HT1080 (cell line): ENCODE results near the gene LDHB. TPM values are rescaled to one million over a fixed set of nuclear protein-coding genes. Genes with fewer than 3 reads are reported as not detected.
A peak's percentile ranks its signal among the peaks of the same experiment; 100 is the strongest.
"Not testable (repeated sequence)": the region's sequence is repeated elsewhere in the genome, so short reads cannot be mapped to it uniquely, and the experiment has no call there.

Experiments
- DNase-seq: peaks from one replicate; pipeline ENCODE4 v3.0.0-alpha.2; 2015; ENCODE audit warnings: low read depth
- polyA plus RNA-seq, 2 experiments: library from polyadenylated mRNA; depleted of rRNA; stranded (reverse); fragments of >200 nt; gene quantifications; 2 replicates each; pipeline ENCODE4 v1.2.3, GENCODE V29; 2015
- total RNA-seq: library from RNA; depleted of rRNA; stranded (reverse); fragments of >200 nt; shearing (Covaris generic); gene quantifications from 2 replicates; pipeline ENCODE4 v1.2.3, GENCODE V29; 2014; rRNA removed

The LDHB gene
- 1,072 and 1,395 TPM in 2 replicates for total RNA-seq
- polyA plus RNA-seq (2015; cell fraction: cytosol; rRNA removed): 1,208 and 1,293 TPM in 2 replicates
- polyA plus RNA-seq (2015; cell fraction: nucleus; rRNA removed): 1,093 and 1,345 TPM in 2 replicates

DNA sequence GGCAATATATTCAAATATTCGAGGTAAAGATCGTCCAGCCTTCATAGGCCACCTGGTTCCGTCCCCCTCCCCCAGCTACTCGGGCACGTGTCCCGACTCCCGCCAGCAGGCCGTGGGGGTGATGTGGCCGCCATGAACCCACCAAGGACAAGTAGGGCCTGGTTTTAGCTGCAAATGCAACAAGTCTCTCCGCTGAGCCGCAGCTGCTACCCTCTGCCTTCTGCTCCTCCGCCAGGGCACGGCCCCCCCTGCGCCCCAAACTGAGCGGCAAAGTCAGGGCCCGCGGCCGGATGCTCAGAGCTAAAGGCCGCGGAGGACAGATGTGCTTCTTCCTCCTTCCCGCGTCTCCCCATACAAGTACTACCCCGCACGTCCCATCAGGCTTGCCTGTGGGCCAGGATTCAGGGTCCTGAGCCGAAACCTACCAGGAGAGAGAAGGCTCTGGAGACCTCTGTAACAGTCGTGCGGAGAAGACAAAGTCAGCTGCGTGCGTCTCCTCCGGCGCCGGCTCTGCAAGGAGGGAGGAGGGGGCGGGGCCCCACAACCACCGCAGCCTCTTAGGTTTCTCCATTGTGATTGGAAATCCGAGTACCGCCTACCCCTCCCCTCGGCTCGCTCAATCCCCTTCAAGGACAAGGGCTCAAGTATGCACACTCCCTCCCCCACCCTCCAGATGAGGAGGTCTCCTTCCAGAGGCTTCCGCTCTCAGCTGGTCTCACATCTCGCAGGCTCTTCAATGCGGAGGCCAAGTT is at the start of gene LDHB:
Gene LDHB, minus strand, starts transcription at position 517 of the 752 bp plus-strand sequence. CDS start 3,171 bp downstream, outside the sequence.
- peak; percentile 95 for DNase-seq

DNA sequence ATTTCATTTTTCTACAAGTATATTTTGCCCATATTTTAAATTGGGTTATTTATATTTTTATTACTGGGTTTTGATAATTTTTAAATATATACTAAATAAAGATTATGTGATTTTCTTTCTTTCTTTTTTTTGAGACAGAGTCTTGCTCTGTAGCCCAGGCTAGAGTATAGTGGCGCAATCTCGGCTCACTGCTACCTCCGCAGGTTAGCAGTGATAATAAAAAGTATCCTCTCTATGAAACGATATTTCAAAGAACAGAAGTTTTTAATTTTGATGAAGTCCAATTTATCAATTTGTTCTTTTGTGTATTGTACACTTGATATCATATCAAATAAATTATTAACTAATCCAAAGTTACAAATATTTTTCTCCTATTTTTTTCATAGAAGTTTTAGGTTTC is 47.2 kb upstream of the LDHB start:
- DNase-seq: no peak

DNA sequence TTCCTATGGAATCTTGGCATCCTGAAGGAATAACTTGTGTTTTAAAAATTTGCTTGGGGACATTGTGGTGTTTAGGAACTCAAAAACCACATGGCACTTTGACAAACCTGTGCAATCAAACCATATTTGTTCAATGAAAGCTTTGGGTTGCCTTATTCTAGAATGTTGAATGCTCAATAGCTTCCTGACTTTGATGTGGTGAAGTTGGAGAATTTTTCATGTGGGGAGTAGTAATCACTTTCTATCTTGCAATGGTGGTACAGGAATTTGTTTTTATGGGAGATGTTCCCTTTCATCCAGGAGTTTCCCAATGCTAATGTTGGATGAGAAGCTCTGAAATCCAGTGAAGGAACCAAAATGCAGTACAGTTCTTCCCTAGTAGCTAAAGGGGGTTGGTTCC is 42.2 kb upstream of the LDHB start:
- no peak for DNase-seq

- DNase-seq: no peak
Measured at GRCh38 chr12:21697904-21698630, 40.4 kb upstream of the LDHB start.

DNA sequence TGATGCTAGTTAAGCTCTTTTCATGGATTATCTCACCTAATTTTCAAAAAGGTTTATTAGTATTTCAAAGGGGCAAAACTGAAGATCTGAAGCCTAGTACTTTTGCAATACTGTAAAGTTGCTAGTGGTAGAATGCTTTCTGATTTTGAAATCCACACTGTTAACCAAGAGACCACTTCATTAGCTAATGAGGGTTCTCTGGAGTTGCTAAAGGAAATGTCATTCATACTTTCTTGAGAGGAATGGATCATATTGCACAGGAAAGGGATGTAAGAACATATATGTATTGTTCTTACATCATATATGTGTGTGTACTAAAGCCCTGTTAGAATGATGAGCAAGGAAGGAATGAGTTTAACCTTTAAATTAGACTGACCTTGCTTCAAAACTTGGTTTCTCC is 39.0 kb upstream of the LDHB start:
- DNase-seq: no peak

- DNase-seq: no peak
Measured at GRCh38 chr12:21695986-21696385, 38.3 kb upstream of the LDHB start.

GRCh38 chr12:21694660-21695059 is 37.0 kb upstream of the LDHB start:
- no peak for DNase-seq

- no peak for DNase-seq
Measured at GRCh38 chr12:21691515-21691914, 33.9 kb upstream of the LDHB start.

GRCh38 chr12:21690704-21691368 is 33.2 kb upstream of the LDHB start:
- DNase-seq: no peak

DNA sequence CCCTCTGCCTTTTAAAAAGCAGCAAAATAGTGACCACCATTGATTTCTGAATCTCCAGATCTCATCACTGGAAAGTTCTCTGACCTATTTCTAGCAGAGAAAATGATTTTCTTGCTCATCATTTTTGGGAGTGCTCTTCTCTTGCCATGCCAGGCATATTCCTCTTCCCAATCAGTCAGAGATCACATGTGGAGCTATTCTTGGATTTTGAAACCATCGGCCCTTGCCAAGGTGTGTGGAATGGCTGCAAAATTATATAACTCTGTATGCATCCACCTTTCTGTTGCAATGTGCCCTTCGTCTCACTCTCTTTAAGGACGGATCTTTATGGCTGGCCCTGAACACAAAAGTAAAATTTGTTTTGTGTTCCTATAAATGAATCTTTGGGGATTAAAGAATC is 25.5 kb upstream of the LDHB start:
- DNase-seq: no peak

DNA sequence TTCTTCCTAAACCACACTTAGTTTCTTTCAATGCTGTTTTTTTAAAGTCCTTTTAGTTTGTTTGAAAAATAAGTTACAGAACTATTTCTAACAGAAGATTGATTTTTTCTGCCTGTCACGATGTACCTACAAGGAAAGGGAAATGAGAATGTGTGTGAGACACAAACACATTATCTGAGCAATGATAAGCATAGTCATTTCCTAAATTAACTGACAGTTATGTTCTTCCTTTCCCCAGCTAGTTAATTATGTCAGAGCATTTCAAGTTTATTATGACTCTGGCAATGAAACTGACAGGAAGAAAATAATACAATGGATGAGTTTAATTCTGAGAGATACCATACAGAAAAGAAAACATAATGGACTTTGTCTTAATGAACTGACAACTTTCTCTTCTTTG is 21.3 kb upstream of the LDHB start:
- no peak for DNase-seq

DNA sequence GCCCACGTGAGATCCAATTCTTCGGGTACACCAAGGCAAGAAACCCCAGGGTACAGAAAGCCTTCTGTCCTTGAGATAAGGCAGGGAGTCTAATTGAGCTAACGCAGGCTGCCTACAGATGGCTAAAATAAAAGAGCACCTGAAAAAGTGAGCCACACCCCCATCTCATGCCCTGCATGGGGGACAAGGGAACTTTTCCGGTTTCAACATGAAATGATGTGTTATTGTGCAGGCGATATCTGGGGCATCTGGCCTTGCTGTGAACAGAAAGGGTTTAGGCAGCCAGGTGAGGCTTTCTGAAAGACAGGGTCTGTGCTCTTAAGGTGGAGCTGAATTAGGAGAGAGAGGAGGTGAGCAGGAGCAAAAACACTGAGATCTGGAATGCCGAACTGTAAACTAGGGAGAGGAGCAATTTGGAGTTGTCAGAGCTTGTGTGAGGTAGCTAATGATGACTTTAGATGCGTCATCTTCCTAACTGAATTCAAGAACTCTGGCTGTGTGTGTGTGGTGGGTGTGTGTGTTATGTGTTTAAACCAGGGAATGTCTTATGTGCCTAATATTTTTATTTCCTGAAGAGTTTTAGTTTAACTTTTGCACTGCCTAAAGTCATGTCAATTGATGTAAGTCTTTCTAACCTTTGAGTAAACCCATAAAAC is 20.1 kb upstream of the LDHB start:
- peak; percentile 69 for DNase-seq

DNA sequence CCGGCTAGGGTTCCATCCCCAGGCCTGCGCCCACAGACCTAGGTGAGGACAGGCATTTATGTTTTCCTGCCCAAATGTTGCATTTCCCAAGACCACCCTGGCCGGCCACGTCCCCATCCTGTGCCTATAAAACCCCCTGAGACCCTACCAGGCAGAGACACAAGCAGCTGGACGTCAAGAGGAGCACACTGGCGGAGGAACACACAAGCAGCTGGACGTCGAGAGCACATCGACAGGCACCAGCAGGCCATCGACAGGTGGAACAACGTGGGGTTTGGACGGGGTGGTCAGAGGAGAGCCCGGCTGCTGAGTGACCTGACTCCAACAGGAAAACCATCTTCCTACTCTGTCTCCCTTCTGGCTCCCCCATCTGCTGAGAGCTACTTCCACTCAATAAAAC is 19.6 kb upstream of the LDHB start:
- no peak for DNase-seq

GRCh38 chr12:21676776-21677175 is 19.1 kb upstream of the LDHB start:
- no peak for DNase-seq

GRCh38 chr12:21675641-21676040 is 18.0 kb upstream of the LDHB start:
- no peak for DNase-seq

- DNase-seq: no peak
Measured at GRCh38 chr12:21675096-21675495, 17.5 kb upstream of the LDHB start.

GRCh38 chr12:21673830-21674552 is 16.3 kb upstream of the LDHB start:
- not testable (repeated sequence) for DNase-seq

- DNase-seq: no peak
Measured at GRCh38 chr12:21672146-21672545, 14.5 kb upstream of the LDHB start.

DNA sequence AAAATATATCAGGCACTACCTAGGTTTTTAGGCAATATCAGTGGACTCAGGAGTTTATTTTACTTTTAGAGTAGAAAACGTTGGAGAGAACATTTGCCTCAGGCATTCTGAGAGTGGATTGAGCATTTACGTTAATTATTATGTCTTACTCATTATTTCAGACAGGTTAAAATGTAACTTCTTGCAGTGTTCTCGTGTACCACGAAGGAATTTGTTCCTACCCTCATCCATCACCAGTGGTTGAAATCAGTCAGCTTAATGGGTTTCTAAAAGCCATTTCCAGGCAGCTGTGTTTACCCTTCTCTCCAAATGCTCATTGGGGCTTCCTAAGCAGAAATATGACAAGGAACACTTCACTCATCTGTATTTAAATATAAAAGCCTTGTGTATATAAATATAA is 9.1 kb upstream of the LDHB start:
- no peak for DNase-seq

GRCh38 chr12:21665816-21666215 is 8.2 kb upstream of the LDHB start:
- no peak for DNase-seq
